Left cardiac atrium (tissue), 4 donors: ENCODE data around the gene ADAT1. TPM values are rescaled to one million over a fixed set of nuclear protein-coding genes. Genes with fewer than 3 reads are reported as not detected.

Experiments used
- ATAC-seq, 2 donors: fragments of 200-7000 bp; cut with Tn5 transposase; one replicate each; pipeline ENCODE4 v1.9.1; 2020; ENCODE audit warnings: mild to moderate bottlenecking in 2 of 2, moderate library complexity in 2 of 2
- DNase-seq: peaks from one replicate; pipeline ENCODE4 v3.0.0-alpha.2; 2020
- intact Hi-C, 2 donors: fragments of 100-400 bp; cut with DNase I; formaldehyde crosslinking; loops; one replicate each; pipeline versions ENCODE4 v1.14.1 to v1.15.1; 2022 to 2023
- total RNA-seq, 2 donors: library from RNA; stranded (reverse); fragmentation: NEBNext Ultra II Directional; extraction: Animal tissue kit (Norgen Biotek cat#: 25700); gene quantifications; one replicate each; pipeline ENCODE4 v1.2.1, GENCODE V29; 2021
- donor health status: DM: no; HTN: yes; CAD: no.
- donor health status: DM: no; HTN: yes; CAD: no; lungs with severe emphysema.
- donor health status: DM: yes; HTN: yes; CAD: no.
- donor health status: Dilated cardiomyopathy.

ADAT1 gene
- total RNA-seq, 2 donors from 2014 or later, result 18.6 to 25.3 TPM

DNA sequence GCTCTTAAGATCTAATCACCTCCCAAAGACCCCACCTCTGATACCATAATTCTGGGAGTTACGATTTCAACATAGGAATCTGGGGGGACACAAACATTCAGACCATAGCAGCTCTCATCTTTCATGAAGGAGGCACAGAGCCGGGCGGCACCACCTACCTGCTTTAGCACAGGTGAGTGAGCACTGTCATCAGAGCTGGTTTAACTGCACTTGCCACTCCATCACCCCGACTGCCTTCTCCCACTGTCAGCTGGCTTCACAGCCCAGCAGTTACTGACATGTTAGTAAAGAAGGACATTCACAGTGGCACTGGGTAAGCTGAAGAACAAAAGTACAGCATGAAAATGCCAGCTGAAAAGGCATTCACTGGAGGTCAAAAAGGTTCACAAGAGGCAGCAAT, 34.4 kb downstream of the ADAT1 start:
- intact Hi-C loops, result no loop called here
- no peak for ATAC-seq
- DNase-seq, result no peak

DNA sequence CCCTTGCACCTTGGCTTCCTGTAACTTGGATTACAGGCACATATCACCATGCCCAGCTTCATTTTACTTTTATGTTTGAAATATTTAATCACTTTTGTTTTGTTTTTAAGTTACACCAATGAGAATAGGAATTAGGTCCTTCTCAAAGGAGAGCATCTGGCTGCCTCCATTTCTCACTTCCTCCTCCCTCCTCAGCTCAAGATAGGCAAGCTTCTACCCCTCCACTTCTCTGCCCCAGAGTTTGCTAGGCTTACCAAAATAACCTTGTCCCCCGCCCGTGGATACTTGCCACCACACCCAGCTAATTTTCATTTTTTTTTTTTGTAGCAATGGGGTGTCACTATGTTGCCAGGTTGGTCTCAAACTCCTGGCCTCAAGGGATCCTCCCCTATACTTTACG, 39.0 kb downstream of the ADAT1 start:
- DNase-seq, result no peak
- intact Hi-C loops, result no loop called here
- no peak for ATAC-seq

DNA sequence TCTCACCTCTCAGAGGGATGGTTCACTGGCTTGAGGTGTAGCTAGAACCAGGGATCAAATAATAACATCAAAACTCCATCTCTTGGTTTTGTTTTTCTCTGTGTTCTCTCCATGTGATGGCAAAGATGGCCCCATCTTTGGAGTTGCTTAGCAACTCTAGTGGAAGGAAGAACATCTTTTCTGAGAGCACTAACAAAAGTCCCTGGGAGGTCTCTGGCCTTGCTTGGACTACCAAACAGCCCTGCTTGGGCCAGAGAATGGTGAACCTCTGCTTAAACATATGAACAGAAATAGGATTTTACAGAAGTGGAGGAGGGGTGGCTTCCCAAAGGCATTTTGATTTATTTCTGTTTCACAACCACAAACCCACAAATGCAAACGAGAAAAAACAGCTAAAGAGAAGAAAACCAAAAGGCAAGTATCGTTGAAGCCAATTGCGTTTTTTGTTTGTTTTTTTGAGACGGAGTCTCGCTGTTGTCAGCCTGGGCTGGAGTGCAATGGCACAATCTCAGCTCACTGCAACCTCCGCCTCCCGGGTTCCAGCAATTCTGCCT, 43.7 kb downstream of the ADAT1 start:
- intact Hi-C loops, result no loop called here
- DNase-seq, result no peak
- ATAC-seq, result no peak

DNA sequence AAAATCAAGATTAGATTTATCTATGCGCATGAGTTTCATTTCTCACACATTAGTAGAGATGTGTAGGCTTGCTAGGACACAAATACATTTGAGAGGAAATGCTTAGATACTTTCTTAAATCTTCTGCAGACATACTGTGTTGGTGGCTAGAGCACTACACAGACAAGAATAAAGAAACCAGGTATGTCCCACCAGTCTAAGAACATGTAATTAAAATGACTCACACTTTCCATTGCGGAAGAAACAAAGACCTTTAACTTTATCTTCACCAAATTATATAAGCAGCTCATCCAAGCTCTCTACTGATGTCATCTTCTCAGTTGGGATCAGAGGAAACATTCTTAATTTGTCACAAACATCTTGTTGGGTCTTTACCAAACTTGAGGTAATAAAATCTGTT, 44.4 kb downstream of the ADAT1 start:
- no peak for DNase-seq
- ATAC-seq, result no peak
- intact Hi-C loops, result no loop called here

DNA sequence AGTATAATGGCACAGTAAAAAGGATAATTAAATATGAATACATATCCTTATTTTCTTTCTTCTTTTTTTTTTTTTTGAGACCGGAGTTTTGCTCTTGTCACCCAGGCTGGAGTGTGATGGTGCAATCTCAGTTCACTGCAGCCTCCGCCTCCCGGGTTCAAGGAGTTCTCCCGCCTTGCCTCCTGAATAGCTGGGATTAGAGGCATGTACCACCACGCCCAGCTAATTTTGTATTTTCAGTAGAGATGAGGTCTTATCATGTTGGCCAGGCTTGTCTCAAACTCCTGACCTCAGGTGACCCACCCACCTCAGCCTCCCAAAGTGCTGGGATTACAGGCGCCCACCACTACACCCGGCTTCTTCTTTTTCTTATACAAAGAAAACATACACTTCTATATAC, 44.9 kb downstream of the ADAT1 start:
- no peak for DNase-seq
- no peak for ATAC-seq
- intact Hi-C loops, result no loop called here

DNA sequence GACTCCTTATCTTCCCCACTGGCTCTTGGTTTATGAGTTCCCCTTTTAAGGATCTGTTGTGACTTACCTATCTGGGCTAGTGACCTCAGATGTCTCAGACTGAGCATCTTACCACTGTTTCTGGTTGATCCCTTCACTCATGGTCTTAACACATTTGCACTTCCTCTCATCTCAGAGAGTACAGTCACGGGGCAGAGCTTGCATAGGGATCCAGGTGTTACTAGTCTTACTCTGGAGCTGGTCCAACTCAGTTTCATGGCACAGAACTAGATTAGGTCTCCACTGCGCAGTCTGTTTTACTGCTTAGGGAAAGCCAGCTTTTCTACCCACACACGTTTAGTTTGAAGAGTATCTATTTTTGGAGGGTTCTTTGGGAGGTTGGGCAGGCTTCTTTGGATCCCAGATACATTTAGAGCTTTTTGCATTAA, 46.7 kb downstream of the ADAT1 start:
- ATAC-seq, result no peak
- intact Hi-C loops, result no loop called here
- no peak for DNase-seq

DNA sequence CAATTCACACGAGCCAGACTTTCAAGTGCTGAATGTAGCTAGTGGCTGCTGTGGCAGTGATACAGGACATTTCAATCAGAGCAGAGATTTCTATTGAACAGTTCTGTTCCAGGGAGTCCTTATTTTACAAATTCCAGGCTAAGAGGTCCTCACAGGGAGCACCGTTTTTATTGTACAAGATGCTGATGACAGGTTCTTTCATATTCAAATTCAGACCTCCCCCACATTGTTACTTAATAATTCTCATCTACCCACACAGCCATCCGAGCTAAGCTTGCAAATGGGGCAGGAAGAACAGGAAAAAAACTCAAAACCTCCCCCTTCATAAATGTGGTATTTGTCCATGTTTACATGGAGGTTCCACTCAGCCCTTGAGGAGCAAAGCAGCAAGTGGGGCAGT, 47.1 kb downstream of the ADAT1 start:
- DNase-seq (no peak), ATAC-seq (no peak)
- intact Hi-C loops, result no loop called here

DNA sequence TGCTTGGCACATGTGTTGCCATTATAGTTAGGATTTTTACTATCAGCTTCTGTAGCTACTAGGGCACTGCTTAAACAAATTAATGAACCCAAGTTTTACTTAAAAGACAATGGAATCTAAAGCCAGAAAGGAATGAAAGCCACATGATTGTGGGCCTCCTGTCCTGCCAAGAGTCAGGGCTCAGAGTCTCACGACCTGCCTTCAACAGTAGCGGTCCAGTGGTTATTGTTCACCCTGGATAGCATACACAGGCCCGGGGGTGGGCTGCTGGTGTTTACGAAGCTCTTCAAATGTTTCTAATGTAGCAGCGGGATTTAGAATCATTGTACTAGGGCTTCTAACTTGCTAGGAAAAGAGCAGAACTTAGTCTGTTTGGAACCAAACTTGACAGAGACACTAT, 49.1 kb downstream of the ADAT1 start:
- DNase-seq, result no peak
- ATAC-seq, result no peak
- intact Hi-C loops, result no loop called here

DNA sequence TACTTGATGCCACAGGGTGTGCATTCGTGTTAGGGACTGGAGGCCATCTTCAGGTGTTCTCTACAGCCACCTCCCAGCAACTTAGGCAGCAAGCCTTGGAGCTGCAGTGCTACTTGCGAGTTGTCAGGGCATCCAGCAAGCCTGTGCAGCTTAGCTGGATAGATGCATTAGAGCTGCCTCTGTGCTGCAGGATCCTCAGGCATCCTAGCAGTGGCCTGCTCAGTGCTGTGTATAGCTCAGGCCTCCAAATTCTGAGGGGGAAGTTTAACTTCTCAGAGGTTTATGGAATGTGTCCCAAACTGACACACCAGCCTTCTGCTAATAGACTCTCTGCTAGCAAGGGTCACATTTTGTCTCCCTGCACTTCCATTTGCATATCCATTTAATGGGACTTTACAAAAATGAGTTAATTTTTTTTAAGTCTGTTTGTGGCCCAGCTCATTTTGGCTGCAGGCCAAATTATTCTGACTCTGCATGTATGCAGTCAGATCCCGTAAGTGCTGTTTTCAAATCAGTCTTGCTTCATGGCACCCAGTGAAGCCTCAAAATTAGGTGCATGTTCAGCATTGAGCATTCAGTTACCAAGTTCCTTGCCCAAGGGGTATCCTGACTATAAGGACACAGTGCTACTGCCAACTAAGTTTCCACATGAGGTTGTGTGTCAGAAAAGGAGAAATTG, 50.1 kb downstream of the ADAT1 start:
- DNase-seq (no peak), ATAC-seq (no peak)
- intact Hi-C loops, result no loop called here

DNA sequence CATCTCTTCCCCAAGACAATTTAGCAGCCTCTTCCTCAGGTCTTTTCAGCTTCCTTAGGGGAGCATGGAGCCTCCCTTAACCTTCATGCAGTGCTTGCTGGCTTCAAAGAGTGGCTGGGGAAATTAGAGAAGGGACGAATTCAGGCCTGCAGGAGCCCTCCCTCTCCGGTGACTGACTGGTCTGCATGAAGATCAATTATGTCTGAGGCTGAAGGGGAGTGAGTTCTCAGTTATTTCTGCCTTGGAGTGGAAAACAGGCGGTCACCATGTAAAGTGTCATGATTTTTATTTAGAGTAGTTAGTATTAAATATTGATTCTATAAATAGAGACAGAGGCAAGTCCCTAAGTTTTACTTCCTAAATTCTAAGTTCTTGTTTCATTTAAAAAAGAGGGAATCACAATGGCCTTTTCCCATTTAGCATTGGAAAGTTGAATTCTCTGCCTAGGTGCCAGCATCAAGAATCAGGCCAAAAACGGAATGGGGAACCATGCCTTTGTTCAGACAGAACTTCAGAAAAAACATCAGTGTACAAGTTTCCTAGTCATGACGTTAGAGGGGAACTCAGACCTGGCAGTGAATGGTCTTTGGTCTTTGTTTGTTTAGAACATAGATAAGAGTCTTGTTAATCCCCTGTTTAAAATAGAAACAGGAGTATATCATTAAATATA, 52.5 kb downstream of the ADAT1 start:
- ATAC-seq, result no peak
- no peak for DNase-seq
- intact Hi-C loops, result no loop called here

DNA sequence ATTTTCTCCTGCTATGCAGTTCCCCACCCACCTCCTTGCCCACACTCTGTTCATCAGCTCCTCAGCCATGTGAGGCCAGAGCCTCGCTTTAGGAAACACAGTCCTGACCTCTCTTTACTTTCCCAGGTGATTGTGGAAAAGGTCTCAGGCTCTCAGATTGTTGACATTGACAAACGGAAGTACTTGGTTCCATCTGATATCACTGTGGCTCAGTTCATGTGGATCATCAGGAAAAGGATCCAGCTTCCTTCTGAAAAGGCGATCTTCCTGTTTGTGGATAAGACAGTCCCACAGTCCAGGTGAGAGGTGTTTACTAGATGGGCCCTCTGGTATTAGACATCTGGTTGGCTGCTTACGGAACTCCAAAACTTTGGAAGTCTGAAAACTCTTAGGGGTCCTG, 55.2 kb downstream of the ADAT1 start:
- intact Hi-C loops, result no loop called here
- no peak for DNase-seq
- no peak for ATAC-seq

DNA sequence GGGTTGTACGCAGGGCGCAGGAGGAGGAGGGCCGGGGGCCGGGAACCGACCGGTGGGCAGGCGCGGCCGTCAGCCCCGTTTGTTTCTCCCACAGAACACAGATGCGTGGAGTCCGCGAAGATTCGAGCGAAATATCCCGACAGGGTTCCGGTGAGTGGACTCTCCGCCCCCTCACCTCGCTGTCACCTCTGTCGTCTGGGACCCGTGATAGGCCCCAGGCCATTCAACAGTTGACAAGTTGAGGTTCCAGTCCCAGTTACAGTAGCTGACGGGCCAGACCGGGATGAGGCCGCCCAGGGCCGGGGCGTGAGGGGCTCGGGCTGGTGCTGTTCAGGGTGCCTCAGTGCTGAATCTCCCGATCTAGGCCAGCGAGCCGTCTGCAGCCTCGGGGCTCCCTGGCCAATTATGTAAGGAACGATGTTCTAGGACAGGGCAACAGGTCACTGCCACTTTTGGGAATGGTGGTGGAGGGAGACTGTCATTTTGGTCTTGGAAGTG, 56.3 kb downstream of the ADAT1 start:
- intact Hi-C loops, result no loop called here

DNA sequence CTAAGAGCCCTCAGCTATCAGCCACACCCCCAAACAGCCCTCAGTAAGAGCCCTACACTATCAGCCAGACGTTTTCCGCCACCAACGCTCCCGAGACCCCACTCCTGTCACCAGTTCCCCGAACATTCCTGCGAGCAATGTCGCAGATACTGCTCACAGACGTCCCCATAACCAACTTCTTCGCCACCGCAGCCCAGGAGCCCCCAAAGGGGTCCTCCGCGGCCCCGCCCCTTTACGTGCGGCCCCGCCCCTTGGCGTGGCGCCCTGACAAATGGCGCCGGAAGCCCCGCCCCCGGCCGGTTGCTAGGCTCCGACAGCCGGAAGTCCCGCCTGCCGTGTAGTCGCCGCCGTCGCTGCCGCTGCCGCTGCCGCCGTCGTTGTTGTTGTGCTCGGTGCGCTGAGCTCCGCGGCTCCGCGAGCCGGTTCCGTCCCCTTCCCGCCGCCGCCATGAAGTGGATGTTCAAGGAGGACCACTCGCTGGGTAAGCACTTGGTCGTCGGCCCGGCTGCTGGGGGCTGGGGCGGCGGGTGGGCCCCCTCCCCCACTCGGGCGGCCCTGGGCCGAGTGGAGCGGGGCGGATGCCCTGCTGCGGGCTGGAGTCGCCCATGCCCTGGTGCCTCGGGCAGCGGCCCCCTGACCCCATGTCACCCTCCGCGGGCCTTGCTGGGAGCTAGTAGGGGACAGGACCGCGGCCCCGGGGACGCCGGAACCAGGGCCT, 56.9 kb downstream of the ADAT1 start, which contains the start of gene GABARAPL2:
Gene GABARAPL2 (plus strand): TSS at position 340 of the 718 bp plus-strand sequence. CDS start 108 bp downstream, at position 448.
- intact Hi-C loops, result no loop called here
- ATAC-seq (peak; percentile 94 to 95), DNase-seq (peak; percentile 89)

More for the DNA sequence above, 56.3 kb downstream of the ADAT1 start:
- ATAC-seq, result peak; percentile 22 to 43
- DNase-seq, result no peak

DNA sequence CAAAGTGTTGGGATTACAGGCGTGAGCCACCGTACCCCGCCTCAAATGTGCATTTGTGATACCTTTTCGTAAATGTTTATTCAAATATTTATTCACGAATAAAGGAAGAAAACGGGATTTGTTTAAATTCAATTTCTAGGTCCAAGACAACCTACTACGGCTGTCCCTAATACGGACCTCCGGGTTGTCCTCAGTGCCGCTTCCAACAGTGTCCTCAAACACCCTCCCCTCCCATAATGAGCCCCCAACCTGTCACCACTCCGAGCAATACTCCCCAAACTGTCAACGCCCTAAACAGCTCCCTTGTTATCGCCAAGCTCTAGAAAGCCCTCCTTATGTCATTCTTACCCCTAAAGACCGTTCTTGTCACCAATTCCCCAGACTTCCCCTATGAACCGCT, 57.4 kb downstream of the ADAT1 start:
- DNase-seq (no peak), ATAC-seq (no peak)
- intact Hi-C loops, result no loop called here

DNA sequence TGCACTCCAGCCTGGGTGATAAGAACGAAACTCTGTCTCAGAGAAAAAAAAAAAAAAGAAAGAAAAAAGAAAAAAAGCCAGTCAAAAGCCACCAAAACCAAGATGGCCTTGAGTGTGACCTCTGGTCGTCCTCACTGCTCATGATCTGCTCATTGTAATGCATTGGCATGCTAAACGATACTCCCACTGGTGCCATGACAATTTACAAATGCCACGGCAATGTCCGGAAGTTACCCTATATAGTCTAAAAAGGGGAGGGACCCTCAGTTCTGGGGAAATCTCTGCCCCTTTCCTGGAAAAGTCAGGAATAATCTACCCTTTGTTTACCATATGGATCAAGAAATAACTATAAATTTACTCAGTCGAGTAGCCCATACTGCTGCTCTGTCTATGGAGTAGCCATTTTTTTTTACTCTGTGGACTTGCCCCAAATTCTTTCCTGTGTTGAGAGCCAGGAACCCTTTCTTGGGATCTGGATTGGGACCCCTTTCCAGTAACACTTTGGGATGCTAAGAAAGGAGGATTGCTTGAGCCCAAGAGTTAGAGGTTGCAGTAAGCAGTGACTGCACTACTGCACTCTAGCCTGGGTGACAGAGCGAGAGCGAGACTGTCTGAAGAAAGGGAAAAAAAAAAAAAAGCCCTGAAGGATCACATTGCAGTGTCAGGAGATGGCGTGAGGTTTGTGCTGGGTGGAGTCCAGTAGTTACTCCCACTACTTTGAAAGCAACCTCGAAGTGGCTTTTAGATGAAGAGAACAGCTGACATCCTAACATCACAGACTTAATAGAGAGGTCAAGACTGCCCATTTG, 63.3 kb downstream of the ADAT1 start:
- intact Hi-C loops, result no loop called here
- peak in 1 of 2 donors; percentile 14 for ATAC-seq
- no peak for DNase-seq

DNA sequence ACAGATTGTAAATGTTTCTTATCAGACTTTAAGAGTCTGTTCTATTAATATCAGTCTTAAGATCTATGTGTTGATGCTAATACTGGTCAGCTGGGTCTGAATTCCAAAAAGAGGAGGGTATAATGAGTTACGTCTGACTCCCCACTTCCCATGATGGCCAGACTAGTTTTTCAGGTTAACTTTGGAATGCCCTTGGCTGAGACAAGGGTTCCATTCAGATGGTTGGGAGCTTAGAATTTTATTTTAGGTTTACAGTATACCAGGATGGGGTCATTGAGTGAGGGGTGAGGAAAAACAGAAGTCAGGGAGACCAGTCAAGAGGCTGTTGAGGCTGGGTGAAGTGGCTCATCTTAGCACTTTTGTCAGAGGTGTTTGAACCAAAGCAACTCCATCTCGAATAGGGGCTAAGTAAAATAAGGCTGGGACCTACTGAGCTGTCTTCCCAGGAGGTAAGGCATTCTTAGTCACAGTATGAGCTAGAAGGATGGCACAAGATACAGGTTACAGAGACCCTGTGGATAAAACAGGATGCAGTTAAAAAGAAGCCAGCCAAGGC, 64.2 kb downstream of the ADAT1 start:
- intact Hi-C loops, result no loop called here
- DNase-seq, result no peak
- ATAC-seq, result no peak

DNA sequence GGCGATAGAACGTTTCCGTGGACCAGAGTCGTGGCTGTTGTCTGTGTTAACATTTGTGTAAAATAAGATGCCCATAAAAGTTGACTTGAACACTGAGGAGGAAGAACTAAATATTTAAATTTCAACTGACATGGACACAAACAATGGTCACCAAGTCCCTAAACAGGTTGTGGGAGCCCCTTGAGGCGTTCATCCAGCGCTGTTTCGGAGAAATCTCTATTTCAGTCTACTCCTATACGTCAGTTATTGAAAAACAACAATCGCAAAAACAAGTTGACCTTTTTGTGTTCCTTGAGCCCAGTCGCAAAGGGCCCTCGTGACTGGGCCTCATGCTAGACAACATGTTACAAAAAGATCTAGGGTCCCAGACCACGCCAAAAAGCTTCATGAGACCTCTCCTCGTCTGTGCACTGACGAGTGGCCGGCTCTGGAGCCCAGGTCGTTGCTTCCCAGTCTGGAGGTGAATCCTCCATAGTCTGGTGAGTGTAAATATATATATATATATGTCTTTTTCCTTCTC, 66.6 kb downstream of the ADAT1 start:
- DNase-seq (no peak), ATAC-seq (no peak)
- intact Hi-C loops, result no loop called here

DNA sequence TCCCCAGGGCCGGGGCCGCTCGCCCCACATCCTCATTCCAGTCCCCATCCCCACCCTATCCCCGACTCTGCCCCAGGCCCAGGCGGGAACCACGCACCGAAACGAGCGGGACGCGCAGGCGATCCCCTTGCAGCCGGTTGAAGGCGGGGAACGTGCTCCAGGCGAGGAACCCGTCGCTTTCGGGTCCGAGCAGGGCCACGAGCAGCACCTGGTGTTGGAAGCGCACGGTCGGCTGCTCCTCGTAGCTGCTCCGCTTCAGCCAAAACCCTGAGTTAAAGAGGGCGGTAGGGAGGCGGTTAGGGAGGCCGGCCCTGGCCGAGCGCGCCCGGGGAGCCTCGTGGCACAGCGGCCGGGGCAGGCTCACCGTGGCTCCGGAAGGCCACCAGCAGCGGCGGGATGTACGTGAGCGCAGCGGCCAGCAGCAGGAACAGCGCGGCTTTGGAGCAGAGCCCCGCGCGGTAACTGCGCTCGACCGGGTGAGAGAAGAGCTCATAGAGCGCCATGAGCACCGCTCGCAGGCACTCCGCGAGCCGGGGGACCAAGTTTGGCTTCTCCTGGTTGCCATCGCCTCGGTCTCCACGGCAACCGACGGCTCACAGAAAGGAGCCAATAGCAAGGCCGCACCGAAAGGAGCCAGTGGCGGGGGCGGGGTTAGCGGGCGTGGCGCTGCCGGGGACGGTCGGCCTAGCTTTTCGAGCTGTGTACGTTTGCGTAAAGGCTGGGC, 67.2 kb downstream of the ADAT1 start, which contains the start of gene TMEM231:
Gene TMEM231 (minus strand): TSS at position 546 of the 724 bp plus-strand sequence. CDS start 43 bp downstream, at position 503.
- ATAC-seq, result peak; percentile 97
- DNase-seq, result peak; percentile 99
- intact Hi-C loops, result loop anchor here in 1 of 2 donors (2.0 kb wide), 1 partner anchor 67 kb away; the partner anchor contains the start of gene ADAT1
